ENCODE results near the gene MCRIP2. TPM values are rescaled to one million over a fixed set of nuclear protein-coding genes. Genes with fewer than 3 reads are reported as not detected.
A peak's percentile ranks its signal among the peaks of the same experiment; 100 is the strongest.

Gene MCRIP2
- polyA plus RNA-seq, 2 of the 4 experiments (the other 2 are of a cell fraction): 10.7 to 21.3 TPM

- TF ChIP-seq TP53 (CRISPR knock-in tag; IDR thresholded peaks at IDR 0.05): peak; percentile 96
- TF ChIP-seq NR3C1 (IDR thresholded peaks at IDR 0.05): no peak
- no peak for TF ChIP-seq ZC3H11A (IDR thresholded peaks at IDR 0.05)
- 0 out of 2 replicates have a peak, but pooled peaks have one; percentile 45 for TF ChIP-seq ZSCAN20 (CRISPR knock-in tag; IDR thresholded peaks at IDR 0.05)
- peak; percentile 94 for TF ChIP-seq RFX5 (IDR thresholded peaks at IDR 0.05)
- 0 out of 2 replicates have a peak, but pooled peaks have one; percentile 46 for TF ChIP-seq HDAC2 (IDR thresholded peaks at IDR 0.05)
- no peak for TF ChIP-seq RAD21 (conservative IDR thresholded peaks at IDR 0.05 in 1 of 2, IDR thresholded peaks at IDR 0.05 in 1 of 2)
- TF ChIP-seq HEYL (CRISPR knock-in tag; IDR thresholded peaks at IDR 0.05): peak; percentile 82
- TF ChIP-seq POLR2A (IDR thresholded peaks at IDR 0.05; ENCODE audit: low read length): peak; percentile 57
- peak; percentile 96 for TF ChIP-seq USF2 (IDR thresholded peaks at IDR 0.05)
Observed at GRCh38 chr16:648781-649589, 7.4 kb downstream of the MCRIP2 start, which contains the start of gene WDR90 (continued).

GRCh38 chr16:649631-650030 is 8.0 kb downstream of the MCRIP2 start:
- Histone ChIP-seq H3K27ac (peak overlapping the region; percentile 90 to 99), H3K4me2 (peak overlapping the region; percentile 93), H3K4me3 (peak overlapping the region; percentile 79), H3K9me3 (no peaks in the 10 kb centered on the region), H3K4me1 (peaks cover 41% of the 10 kb centered on the region)
- TF ChIP-seq ZC3H11A (IDR thresholded peaks at IDR 0.05) (no peak), HOXB13 (CRISPR knock-in tag; IDR thresholded peaks at IDR 0.05; ENCODE audit: low read depth) (no peak), SMC3 (IDR thresholded peaks at IDR 0.05) (no peak), RCOR1 (IDR thresholded peaks at IDR 0.05; ENCODE audit: low read depth, low read length) (no peak), HEYL (CRISPR knock-in tag; IDR thresholded peaks at IDR 0.05) (no peak), RARB (CRISPR knock-in tag; IDR thresholded peaks at IDR 0.05) (no peak), HES2 (IDR thresholded peaks at IDR 0.05) (no peak), FOSL2 (IDR thresholded peaks at IDR 0.05) (no peak), FOSL2 (CRISPR knock-in tag; IDR thresholded peaks at IDR 0.05) (no peak), EHMT2 (IDR thresholded peaks at IDR 0.05; ENCODE audit: low read depth) (no peak), KDM1A (IDR thresholded peaks at IDR 0.05; ENCODE audit: low read depth) (no peak), CBX8 (IDR thresholded peaks at IDR 0.05) (no peak)
- no peak for FAIRE-seq
- ChIA-PET POLR2A (interaction anchor here (0.6 to 1.3 kb wide), 4 partner anchors 13 to 773 kb away, joined by 3 to 6 read pairs (median 4); partner anchors contain the start of genes METTL26 and RHBDL1), CTCF (interaction anchor here (1.1 to 6.1 kb wide), 7 partner anchors 10 to 31 kb away, joined by 3 to 64 read pairs (median 3); partner anchors contain the start of genes RHOT2 and STUB1)
- ATAC-seq: peak in 1 of 2 experiments; percentile 8; a peak in 1 of 6 replicates
- 90% methylated on average over 4 of the region's 44 CpGs for WGBS (ENCODE audit: missing lambda C conversion rate)
- no peak for DNase-seq (ENCODE audit: low read depth in 1 of 2, low spot score in 1 of 2)

- no peak for ATAC-seq
- no peak for DNase-seq (ENCODE audit: low read depth in 1 of 2, low spot score in 1 of 2)
- Histone ChIP-seq H3K4me3 (no peak overlapping the region), H3K4me1 (peaks cover 21% of the 10 kb centered on the region), H3K9me3 (no peaks in the 10 kb centered on the region), H3K27ac (no peak overlapping the region), H3K4me2 (no peak overlapping the region)
- CTCF ChIA-PET: interaction anchor here (2.3 to 6.1 kb wide), 3 partner anchors 8 to 16 kb away, joined by 10 to 64 read pairs (median 16); partner anchors contain the start of gene RHOT2
- POLR2A ChIA-PET: no interaction called here
- no peak for FAIRE-seq
- no peak for TF ChIP-seq JUN (IDR thresholded peaks at IDR 0.05)
- TF ChIP-seq HOXB13 (CRISPR knock-in tag; IDR thresholded peaks at IDR 0.05; ENCODE audit: low read depth): no peak
- no peak for TF ChIP-seq HOXB5 (CRISPR knock-in tag; IDR thresholded peaks at IDR 0.05)
- no peak for TF ChIP-seq ATOH8 (CRISPR knock-in tag; IDR thresholded peaks at IDR 0.05; ENCODE audit: low read depth)
- TF ChIP-seq POLR2AphosphoS2 (conservative IDR thresholded peaks at IDR 0.05; ENCODE audit: low read length): no peak
- TF ChIP-seq CHD4 (IDR thresholded peaks at IDR 0.05; ENCODE audit: borderline replicate concordance): no peak
- TF ChIP-seq MYC (IDR thresholded peaks at IDR 0.05; ENCODE audit: borderline replicate concordance, low read length): no peak
- no peak for TF ChIP-seq HES2 (IDR thresholded peaks at IDR 0.05)
- TF ChIP-seq REST (IDR thresholded peaks at IDR 0.05): no peak
- TF ChIP-seq RARB (CRISPR knock-in tag; IDR thresholded peaks at IDR 0.05): no peak
- TF ChIP-seq EHMT2 (IDR thresholded peaks at IDR 0.05; ENCODE audit: low read depth): no peak
- no peak for TF ChIP-seq MAZ (IDR thresholded peaks at IDR 0.05; ENCODE audit: borderline replicate concordance, low read depth, low read length)
- WGBS (ENCODE audit: missing lambda C conversion rate): 84% methylated on average over 6 of the region's 22 CpGs
Observed at GRCh38 chr16:651844-652243, 10.2 kb downstream of the MCRIP2 start.
